IPS-NIHi7 (cell line): Measurements from ENCODE around the gene OR5K3.
A peak's percentile ranks its signal among the peaks of the same experiment; 100 is the strongest.
"Not testable (repeated sequence)": the region's sequence is repeated elsewhere in the genome, so short reads cannot be mapped to it uniquely, and the experiment has no call there.

Source experiments
- DNase-seq: peaks from one replicate; pipeline ENCODE4 v3.0.0; 2012; ENCODE audit warnings: mixed read lengths; ENCODE audit errors: extremely low spot score

OR5K3 gene

GRCh38 chr3:98390366-98390765 is at the start of gene OR5K3:
OR5K3 (plus strand) TSS chr3:98390666; CDS start chr3:98390666, 0 bp downstream.
- no peak for DNase-seq

- DNase-seq: no peak
Measured at GRCh38 chr3:98341758-98342157, 48.7 kb upstream of the OR5K3 start.

- DNase-seq: peak; percentile 73
Measured at GRCh38 chr3:98343647-98344507, 46.6 kb upstream of the OR5K3 start.

GRCh38 chr3:98350082-98350481 is 40.4 kb upstream of the OR5K3 start:
- no peak for DNase-seq

GRCh38 chr3:98353554-98353953 is 36.9 kb upstream of the OR5K3 start, which contains the start of gene OR5K4:
OR5K4 (plus strand) TSS chr3:98353854; CDS start chr3:98353854, 0 bp downstream.
- DNase-seq: no peak

- no peak for DNase-seq
Measured at GRCh38 chr3:98359250-98359649, 31.2 kb upstream of the OR5K3 start.

GRCh38 chr3:98359993-98360675 is 30.3 kb upstream of the OR5K3 start:
- DNase-seq: no peak

- no peak for DNase-seq
Measured at GRCh38 chr3:98360681-98361080, 29.8 kb upstream of the OR5K3 start.

GRCh38 chr3:98361289-98361688 is 29.2 kb upstream of the OR5K3 start:
- no peak for DNase-seq

GRCh38 chr3:98367464-98368246 is 22.8 kb upstream of the OR5K3 start:
- DNase-seq: no peak

GRCh38 chr3:98371186-98371585 is 19.3 kb upstream of the OR5K3 start:
- no peak for DNase-seq

GRCh38 chr3:98371853-98372252 is 18.6 kb upstream of the OR5K3 start:
- no peak for DNase-seq

GRCh38 chr3:98372445-98372844 is 18.0 kb upstream of the OR5K3 start:
- no peak for DNase-seq

GRCh38 chr3:98376631-98377030 is 13.8 kb upstream of the OR5K3 start:
- peak; percentile 14 for DNase-seq

GRCh38 chr3:98388147-98388546 is 2.3 kb upstream of the OR5K3 start:
- DNase-seq: no peak

GRCh38 chr3:98395101-98395500 is 4.6 kb downstream of the OR5K3 start:
- no peak for DNase-seq

- not testable (repeated sequence) for DNase-seq
Measured at GRCh38 chr3:98396482-98396881, 6.0 kb downstream of the OR5K3 start.

- no peak for DNase-seq
Measured at GRCh38 chr3:98398513-98398912, 8.0 kb downstream of the OR5K3 start.

- no peak for DNase-seq
Measured at GRCh38 chr3:98402507-98402906, 12.0 kb downstream of the OR5K3 start.

- DNase-seq: no peak
Measured at GRCh38 chr3:98404010-98404409, 13.5 kb downstream of the OR5K3 start.

GRCh38 chr3:98406034-98406433 is 15.6 kb downstream of the OR5K3 start:
- DNase-seq: no peak

- DNase-seq: no peak
Measured at GRCh38 chr3:98432575-98432974, 42.1 kb downstream of the OR5K3 start.
